Suppressor macrophage treated with lipopolysaccharide for 4 hours (primary cell): ENCODE results near the gene TUBB2B.
A peak's percentile ranks its signal among the peaks of the same experiment; 100 is the strongest.
"Not testable (repeated sequence)": the region's sequence is repeated elsewhere in the genome, so short reads cannot be mapped to it uniquely, and the experiment has no call there.

ENCODE experiments used
- DNase-seq: peaks from one replicate; pipeline ENCODE4 v3.0.0-alpha.2; 2020

TUBB2B gene

DNA sequence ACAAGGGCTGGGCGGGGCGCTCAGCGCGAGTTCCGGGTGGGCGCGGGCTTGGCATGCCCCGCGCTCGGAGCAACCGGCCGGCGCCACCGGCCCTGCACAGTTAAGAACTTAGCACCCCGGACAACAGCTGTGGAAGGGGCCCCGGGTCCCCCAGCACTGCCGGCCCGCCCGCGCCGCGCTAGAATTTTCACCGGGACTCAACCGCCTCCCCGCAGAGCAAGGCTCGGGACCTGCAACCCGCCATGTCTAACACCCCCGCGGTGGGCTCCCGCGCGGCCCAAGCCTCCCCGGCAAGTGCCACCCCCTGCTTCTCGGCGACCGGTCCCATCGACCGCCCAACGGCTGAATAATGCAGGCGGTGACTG is 26.1 kb upstream of the TUBB2B start:
- DNase-seq: no peak

DNA sequence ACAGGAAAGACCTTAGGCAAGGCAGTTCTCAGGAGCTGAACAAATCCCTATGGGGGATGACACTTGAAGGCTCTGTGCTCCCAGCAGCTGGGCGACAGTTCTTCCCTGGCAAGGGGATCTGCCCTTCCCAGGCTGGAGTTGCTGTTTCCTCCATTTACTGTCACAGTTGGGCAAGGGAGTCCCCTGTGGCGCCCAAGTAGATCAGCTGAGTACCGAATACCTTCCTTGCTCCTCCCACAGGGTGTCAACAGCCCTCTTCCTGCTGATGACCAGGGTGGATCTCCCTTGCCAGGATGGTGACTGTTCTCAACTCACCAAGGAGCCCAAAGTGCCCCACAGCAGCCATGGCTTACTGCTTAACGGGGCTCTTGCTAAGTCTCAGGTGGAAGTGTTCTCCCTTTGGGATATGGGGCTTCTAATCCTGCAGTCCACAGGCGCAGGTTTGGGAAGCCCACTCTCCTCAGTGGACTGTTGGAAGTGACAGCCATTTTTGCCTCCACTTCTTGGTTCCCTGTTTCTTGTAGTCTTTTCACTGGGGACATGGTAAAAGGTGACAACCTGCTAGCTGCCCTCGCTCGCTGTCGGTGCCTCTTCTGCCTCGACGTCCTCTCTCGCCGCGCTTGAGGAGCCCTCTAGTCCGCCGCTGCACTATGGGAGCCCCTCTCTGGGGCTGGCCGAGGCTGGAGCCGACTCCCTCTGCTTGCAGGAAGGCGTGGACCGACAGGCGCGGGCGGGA is 25.6 kb upstream of the TUBB2B start:
- peak; percentile 12 for DNase-seq

DNA sequence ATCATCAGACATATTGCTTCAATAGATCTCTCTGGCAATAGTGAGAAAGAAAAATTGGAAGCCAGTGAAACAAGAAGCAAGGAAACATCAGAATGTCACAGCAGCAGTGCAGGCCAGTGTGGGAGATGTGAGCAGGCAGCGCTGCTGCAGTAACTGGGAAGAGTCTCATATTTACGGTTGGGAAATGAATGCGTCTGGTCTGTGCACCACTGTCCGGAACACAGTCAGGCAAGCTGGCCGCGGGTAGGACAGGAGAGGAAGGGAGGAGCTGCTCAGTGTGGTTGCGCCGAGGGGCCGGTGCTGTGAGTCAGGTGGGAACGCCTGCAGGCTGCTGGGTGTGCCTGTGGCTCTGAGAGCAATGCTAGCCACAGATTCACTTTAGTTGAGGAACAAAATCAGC is 24.9 kb upstream of the TUBB2B start:
- DNase-seq: no peak

DNA sequence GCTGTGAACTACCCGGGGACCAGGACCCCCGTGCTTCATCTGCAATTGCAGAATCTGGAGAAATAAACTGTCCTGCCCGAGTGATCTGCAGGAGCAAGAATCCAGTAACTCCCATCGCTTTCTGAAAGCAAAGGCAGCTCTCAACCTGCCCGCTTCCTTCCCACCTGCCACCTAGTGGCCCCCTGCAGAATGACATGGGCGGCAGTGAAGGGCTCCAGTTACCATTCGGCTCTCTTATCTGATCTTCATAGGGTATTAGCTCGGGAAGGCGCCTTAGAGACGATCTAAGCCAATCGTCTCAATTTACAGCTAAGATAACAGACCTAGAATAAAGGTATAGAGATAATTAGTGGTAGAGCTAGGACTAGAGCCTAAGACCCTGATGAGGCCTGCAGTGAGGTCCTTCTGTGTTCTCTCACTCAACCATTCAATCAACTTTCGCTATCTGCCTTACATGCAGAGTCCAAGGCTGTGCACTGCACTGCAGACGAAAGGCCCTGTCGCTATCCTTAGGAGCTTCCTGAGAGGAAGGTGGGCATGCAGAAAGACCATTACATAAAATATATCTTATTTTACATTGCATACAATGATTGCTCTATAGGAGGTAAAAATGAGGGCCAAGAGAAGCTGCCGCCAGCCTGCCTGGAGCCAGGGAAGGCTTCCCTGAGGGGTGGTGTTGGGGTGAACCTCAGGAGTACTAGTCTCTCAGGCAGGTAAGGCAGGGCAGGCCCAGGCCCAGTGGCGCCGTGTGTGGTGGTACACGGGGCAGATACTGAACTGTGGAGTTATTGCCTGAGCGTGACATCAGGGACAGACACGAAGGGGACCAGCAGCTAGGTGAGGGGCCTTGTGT is 24.2 kb upstream of the TUBB2B start:
- DNase-seq: peak; percentile 86

DNA sequence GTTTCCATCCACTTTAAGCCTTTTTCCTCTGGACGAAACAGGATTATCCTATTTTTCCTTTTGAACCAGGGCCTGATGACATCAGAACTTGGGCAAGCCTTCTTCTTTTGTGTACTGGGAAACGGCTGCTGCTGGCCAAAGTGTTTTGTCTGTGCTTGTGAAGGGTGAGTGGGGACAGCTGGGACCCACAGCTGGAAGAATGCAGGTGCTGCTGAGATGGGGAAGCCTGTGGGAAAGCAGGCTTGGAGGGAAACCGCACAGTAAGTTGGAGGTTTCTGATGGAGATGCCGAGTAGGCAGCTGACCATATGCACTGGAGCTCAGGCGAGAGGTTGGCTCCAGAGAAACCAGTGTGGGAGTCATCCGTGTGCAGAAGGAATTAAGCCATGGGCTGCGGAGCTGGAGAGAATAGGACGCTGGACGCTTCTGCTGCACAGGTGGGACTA is 22.8 kb upstream of the TUBB2B start:
- DNase-seq: no peak

DNA sequence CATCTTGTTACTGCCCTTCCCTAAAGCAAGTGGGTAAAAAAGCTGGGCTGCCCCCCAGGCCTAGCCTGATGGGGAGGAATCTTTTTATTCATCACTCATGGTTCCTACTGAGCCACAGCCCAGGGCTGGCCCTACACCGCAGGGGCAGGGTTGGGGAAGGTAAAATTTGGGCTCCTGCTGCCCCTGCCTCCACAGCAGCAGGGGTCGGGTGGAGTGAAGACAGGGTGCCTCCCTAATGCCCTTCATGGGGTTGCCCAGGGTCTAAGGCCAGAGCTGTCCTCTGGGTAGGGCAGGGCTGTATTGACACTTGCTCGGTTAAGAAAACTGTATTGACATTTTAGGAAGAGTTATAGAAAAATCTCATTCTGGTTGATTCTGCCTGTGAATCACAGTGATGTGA is 22.4 kb upstream of the TUBB2B start:
- DNase-seq: no peak

DNA sequence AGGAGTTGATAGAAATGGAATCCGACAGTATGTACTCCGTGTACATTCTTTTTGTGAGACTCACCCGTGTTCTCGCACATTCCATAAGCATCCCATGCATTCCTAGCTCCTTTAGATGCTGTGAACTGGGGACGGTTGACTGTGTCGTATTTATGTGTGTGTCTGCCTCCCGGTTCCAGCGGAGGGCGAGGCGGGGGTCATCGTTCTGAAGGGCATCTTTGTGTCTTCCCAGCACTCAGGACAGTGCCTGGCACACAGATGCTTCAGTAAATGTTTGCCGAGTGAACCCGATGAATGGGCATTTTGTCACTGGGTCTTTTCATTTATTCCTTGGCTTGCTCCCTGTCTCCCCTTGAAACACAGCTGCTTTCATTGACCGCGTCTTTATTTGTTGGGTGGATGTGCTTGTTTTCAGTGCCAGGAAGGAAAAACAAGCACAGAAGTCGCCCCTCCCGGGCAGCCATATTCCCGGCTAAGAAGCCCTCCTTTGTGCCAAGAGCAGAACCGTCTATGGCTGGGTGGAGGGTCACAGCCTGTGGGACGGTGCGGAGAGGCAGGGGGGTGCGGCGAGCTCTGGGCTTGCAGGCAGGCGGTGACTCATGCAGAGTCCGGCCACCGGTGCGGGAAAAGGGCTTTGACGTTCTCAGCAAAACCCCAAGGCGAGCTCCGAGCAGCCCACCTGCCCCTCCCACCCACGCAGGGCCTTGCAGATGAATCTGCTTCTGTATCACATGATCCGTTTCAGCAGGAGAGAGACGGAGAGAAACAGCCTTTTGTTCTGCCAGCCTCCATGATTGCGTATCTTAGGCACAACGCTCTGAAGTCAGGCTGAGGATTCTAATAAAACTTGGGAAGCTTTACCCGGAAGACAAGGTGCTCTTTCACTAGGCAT is 20.0 kb upstream of the TUBB2B start:
- DNase-seq: no peak

DNA sequence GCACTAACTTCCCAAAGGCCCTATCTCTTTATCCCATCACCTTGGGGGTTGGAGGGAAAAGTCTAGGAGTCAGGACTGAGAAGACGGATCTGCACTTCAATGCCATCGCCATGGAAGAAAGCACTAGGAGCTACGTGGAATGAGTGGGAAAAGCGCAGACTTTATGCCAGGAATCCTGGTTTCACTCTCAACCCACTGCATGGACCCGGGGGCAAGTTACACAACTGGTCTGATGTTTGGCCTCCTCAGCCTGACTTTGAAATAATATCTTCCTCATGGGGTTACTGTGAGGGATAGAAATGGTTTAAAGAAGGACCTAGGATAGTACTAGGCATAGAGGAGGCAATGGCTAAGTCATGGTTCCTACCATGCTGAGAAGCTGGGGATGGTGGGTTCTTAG is 17.8 kb upstream of the TUBB2B start:
- no peak for DNase-seq

DNA sequence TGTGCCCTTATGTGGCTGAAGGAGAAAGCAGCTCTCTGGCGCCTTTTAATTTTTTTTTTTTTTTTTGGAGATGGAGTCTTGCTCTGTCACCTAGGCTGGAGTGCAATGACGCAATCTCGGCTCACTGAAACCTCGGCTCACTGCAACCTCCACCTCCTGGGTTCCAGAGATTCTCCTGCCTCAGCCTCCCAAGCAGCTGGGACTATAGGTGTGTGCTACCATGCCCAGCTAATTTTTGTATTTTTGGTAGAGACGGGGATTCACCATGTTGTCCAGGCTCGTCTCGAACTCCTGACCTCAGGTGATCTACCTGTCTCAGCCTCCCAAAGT is 17.3 kb upstream of the TUBB2B start:
- not testable (repeated sequence) for DNase-seq

DNA sequence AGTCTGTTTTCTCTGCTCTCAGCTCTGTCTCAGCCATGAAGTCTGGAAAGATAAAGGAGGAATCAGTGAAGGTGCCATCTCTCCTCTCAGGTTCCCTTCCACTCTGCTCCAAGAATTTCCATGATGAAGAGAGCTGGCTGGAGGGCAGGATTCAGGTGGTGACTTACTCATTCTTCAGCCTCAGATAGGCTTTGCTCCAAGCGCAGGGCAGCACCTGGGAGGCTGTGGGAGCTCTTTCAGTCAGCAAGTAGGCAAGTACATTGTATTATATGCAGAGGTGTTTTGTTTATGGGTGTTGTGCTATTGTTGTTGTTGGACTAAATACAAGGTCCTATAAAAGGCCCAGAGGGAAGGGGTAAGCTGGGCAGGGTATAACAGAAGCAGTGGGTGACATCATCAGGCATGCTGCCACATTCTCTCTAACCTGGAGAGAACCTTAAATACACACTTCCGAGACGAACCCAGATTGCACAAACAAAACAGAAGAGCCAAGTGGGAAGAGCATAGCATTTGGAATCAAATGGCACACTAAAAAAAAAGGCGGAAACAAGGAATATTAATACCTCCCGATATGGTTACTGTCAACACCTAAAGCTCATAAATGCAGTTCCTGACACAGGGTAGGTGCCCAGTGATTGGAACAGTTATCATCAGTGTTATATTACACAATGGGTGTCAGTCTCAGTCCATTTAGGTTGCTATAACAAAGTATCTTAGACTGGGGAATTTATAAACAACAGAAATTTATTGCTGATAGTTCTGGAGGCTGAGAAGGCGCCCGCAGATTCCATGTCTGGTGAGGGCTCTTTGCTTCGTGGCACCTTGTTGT is 16.8 kb upstream of the TUBB2B start:
- no peak for DNase-seq

DNA sequence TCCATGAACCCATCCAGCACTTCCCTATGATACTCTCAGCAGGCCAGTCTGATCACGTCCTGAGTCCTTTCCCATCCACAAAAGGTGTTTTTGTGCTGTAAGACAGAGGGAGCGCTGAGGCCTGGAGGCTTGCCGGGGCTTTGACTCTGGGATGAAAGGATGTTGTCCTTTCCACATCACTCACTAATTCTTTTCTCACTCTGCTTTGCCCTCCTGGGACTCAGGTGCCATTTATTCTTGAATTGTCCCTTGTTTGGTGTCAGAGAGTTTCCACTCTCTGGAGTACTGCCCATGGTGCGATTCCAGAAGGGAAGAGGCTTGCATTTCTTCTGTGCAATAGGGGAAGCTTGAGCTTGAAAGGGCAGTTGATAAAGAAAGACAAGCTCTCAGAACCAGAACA is 15.3 kb upstream of the TUBB2B start:
- no peak for DNase-seq

DNA sequence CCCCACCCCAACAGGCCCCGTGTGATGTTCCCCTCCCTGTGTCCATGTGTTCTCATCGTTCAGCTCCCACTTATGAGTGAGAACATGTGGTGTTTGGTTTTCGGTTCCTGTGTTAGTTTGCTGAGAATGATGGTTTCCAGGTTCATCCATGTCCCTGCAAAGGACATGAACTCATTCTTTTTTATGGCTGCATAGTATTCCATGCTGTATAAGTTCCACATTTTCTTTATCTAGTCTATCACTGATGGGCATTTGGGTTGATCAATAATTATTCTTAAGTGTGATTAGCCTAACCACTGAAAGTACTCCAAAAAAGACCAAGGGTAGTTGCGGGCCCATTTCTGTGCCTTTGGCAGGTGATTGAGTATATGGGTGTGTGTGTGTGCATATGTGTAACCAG is 14.3 kb upstream of the TUBB2B start:
- not testable (repeated sequence) for DNase-seq

DNA sequence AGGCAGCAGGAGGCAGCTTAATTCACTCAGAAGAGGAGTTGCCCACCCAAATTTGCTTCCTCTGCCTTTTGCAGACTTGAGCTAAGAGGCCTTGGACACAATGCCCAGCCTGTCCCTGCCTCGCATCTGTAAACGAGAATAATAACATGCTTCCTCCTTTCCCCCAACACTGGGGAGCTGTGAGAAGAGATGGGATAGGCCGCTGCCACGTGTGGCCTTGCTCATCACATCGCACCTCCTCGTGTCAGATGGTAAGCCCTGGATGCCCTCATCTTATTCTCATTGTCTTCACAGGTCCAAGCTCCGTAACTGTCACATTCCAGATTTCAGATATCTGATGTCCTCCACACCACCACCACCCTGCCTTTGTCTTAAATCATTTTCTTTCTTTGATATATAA is 13.1 kb upstream of the TUBB2B start:
- no peak for DNase-seq

DNA sequence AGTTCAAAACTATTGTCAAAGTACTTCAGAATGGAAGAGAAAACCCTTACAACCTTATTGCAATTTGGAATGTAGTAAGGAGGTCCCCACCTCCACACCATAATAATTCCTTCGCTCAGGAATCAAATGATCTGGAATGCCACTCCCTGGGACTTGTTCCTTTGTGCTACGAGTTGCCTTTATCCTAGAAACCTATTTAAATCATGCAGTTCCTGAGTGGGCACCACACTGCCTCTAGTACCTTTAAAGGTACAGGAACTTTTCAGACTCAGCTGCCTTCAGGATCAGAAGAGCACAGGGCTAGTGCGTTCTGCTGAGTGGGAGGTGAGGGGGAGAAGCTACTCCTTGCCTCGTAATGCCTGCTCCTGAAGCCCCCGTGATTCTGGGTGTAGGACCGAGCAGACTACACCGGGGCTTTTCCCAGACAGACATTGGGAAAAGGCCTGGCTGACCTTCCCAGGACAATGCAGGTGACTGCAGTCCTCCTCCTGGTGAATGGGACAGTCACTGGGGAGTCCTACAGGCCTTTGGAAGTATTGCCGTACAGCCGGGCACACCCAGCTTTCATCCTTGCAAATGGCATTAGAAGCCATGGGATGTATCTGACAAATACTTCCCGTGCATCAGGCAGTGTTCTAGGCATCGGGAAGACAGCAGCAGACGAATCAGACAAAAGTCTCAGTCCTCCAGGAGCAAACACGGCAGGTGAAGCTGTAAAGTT is 11.8 kb upstream of the TUBB2B start:
- no peak for DNase-seq

DNA sequence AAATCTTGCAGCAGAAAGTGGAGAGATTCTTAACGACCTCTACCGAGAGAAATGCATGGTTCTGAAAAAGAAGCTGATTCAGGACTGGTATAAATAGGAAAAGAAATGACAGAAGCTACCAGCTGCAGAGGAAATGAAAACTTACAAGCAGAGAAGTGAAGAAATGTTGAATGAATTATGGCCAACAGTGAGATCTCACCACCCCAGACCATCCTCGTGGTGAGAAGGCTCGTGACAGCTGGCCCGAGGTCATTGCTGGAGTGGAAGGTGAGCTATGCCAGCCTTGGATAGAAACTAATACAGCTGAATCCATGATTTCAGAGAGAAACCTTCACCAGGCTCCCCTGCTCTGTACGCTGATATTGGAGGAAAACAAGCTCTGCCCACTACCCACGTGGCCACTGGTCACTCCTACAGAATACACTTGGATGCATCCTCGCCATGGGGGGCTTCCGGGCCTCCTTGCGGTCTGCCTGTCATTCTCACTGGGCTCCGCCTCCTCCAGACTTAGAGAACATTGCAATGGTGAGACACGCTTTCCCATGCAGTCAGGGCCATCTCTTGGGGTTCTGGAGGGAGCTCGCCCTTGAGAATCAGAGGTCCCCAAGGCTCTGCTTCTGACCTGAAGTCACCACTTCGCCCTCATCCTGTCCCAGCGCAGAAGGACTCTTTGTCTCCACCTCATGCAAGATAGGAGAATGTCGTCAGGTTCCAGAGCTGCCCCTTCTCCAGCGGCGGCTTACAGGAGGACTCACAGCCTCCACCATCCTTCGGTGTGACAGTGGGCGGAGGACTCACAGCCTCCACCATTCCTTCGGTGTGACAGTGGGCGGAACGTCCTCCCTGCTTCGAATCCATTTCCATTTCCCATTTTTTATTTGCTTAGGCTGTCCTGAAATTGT is 10.6 kb upstream of the TUBB2B start:
- peak; percentile 53 for DNase-seq

DNA sequence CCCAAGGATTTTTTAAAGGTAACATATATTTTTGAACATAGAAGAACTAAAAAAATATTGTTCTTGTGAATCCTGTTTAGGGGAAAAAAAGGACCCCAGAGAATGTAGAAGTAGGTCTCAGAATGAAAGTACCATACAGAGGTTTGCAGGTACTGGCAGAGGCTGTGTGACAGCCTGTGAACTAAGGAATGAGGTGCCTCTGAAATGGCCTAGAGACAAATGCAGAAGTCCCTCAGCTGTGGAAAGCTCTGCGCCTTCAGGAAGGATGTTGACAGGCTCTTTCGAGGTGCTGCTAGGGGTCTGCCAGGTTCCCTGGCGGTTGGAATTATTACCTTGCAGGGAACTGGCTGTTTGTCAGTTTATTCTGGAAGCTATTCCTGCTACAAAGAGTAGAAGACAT is 8.6 kb upstream of the TUBB2B start:
- no peak for DNase-seq

DNA sequence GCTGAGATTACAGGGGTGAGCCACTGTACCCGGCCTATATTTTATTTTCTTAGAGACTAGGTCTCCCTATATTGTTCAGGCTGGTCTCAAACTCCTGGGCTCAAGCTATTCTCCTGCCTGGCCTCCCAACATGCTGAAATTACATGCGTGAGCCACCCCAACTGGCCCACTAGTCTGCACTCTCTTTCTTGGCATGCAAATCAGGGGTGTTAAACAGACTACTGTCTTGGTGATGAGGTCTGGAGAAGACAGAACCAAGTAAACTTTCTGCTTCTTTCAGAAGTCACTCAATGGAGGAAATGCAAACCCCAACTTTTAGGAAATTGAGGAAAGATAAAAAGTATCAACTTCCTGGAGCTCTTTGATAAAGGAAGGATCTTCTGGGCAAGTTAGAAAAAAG is 8.0 kb upstream of the TUBB2B start:
- DNase-seq: no peak

DNA sequence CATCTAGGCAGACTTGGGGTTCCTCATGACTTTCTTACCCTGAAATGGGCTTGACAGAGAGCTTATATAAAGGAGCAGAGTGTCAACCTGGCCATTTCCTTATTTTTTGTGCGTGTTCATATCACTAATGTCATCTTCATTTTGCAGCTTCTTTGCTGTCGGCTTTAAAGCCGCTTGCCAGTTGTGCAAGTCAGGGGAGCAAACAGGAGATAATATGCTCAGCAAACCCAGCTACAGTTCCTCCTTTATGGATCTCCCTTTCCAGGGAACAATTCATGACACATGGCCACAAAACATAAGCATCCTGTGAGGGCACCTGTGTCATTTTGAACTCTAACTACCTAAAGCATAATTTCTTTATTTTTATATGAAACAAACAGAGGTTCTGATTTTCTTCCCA is 6.5 kb upstream of the TUBB2B start:
- DNase-seq: no peak

DNA sequence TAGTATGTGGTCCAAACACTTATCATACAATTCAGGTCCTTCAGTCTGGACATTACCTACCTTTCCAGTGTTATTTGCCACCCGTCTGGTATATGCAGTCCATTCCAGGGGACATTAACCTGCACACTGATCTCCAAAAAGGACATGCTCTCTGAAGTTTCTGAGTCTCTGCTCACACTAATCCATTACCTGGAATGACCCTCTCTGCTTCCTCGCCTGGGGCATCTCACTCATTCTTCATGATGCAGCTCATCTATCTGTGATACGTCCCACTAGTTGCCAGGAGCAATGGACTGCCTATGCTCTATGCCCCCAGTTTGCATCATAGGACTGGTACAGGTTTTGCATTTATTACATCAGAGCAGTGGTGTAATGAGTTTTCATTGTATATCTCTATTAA is 5.9 kb upstream of the TUBB2B start:
- no peak for DNase-seq

DNA sequence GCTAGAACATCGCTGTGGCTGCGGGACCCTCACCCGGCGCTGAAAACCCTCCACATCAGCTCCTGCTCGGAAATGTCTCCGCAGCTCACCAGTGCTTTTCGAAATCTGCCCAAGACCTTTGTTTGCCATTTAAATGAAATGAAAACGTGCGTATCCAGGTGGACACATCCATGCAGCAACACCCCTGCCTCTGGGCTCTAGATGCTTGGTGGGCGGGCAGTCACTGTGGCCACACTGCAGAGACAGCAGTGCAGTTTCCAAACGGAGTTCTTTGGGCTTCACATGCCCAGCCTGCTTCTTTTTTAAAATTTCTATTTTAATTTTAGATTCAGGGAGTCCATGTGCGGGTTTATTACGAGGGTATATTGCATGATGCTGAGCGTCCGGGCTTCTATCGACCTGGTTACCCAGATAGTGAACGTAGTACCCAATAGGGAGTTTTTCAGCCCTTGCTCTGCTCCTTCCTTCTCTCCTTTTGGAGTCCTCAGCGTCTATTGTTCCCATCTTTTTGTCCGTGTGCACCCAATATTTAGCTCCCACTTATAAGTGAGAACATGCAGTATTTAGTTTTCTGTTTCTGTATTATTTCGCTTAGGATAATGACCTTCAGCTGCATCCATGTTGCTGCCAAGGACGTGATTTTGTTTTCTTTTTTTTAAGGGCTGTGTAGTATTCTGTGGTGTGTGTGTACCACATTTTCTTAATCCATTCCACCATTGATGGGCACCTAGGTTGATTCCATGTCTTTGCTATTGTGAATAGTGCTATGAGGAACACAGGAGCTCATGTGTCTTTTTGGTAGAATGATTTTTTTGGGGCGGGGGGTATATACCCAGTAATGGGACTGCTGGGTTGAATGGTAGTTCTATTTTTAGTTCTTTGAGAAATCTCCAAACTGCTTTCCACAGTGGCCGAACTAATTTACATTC is 4.8 kb upstream of the TUBB2B start:
- no peak for DNase-seq
